ENCODE results near the gene FBXL4. TPM values are rescaled to one million over a fixed set of nuclear protein-coding genes. Genes with fewer than 3 reads are reported as not detected.
A peak's percentile ranks its signal among the peaks of the same experiment; 100 is the strongest.

FBXL4 gene
- total and polyA plus RNA-seq, 8 donors, result 2.6 to 16.9 (median 11.1) TPM

DNA sequence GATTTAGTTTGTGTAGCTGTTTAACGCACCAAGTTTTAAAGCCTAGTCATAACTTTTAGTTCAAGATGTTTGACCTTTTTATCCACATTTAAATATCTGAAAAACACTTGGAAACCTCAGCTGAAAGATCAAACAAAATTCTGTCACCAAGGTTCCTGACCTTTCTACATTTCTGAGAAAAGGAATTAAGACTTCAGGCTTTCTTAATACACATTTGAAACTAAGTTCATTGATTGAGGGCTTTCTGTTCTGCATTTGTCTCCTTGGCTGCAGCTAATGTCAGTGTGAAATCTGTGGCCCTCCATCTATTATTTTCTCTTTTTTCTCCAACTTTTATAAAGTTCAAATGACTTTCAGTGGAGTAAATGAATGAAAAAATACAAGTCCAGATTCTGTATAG lies 22.7 kb upstream of the FBXL4 start:
- H3K27me3 ChIP-seq, result no peaks in the 10 kb centered on the region
- TF ChIP-seq, protein P1, sequence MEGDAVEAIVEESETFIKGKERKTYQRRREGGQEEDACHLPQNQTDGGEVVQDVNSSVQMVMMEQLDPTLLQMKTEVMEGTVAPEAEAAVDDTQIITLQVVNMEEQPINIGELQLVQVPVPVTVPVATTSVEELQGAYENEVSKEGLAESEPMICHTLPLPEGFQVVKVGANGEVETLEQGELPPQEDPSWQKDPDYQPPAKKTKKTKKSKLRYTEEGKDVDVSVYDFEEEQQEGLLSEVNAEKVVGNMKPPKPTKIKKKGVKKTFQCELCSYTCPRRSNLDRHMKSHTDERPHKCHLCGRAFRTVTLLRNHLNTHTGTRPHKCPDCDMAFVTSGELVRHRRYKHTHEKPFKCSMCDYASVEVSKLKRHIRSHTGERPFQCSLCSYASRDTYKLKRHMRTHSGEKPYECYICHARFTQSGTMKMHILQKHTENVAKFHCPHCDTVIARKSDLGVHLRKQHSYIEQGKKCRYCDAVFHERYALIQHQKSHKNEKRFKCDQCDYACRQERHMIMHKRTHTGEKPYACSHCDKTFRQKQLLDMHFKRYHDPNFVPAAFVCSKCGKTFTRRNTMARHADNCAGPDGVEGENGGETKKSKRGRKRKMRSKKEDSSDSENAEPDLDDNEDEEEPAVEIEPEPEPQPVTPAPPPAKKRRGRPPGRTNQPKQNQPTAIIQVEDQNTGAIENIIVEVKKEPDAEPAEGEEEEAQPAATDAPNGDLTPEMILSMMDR (IDR thresholded peaks at IDR 0.05), result no peak
- intact Hi-C loops (cut with DNase I), result no loop called here
- H3K36me3 ChIP-seq, result no peaks in the 10 kb centered on the region
- WGBS, 2 donors, result 81 to 85% methylated on average over 1 of the region's 1 CpG
- H3K4me3 ChIP-seq, result no peak overlapping the region
- H3K9me3 ChIP-seq, result no peaks in the 10 kb centered on the region
- H3K4me1 ChIP-seq, result no peaks in the 10 kb centered on the region
- no peak for ATAC-seq
- DNase-seq, result no peak
- H3K27ac ChIP-seq, result no peak overlapping the region
- FAIRE-seq, result no peak

- Histone ChIP-seq H3K9me3 (no peaks in the 10 kb centered on the region), H3K4me1 (no peaks in the 10 kb centered on the region), H3K4me3 (no peak overlapping the region), H3K27ac (no peak overlapping the region), H3K36me3 (no peaks in the 10 kb centered on the region), H3K27me3 (no peaks in the 10 kb centered on the region)
- ATAC-seq (no peak), DNase-seq (no peak), FAIRE-seq (no peak)
- WGBS, 2 donors, result 65 to 76% methylated on average over 2 of the region's 2 CpGs
- intact Hi-C loops (cut with DNase I), result no loop called here
- TF ChIP-seq, protein P1 (IDR thresholded peaks at IDR 0.05), result no peak
These were observed 19.9 kb upstream of the FBXL4 start for GRCh38 chr6:98967616-98968015.

DNA sequence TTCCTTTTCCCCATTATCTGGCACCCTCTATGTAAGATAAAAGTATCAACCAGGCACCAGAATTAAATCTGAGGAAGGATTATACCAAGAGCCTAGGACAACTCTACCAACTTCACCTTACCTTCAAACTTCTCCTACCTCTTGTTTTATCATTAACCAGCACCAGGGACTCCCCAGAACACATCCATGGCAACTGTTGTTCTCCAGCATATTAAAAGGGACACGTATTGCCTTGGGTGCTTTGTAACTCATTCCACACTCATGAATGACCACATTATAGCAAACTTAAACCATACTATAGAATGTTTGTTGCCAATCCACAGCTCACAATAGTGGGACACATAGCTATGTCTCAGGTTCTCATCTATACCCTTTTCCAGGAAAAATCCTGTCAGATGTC lies 11.9 kb upstream of the FBXL4 start:
- 38 to 39% methylated on average over 1 of the region's 1 CpG for WGBS, 2 donors
- Histone ChIP-seq H3K4me3 (no peak overlapping the region), H3K27me3 (no peaks in the 10 kb centered on the region), H3K9me3 (no peaks in the 10 kb centered on the region), H3K36me3 (no peaks in the 10 kb centered on the region), H3K27ac (no peak overlapping the region), H3K4me1 (no peaks in the 10 kb centered on the region)
- TF ChIP-seq, protein P1 (IDR thresholded peaks at IDR 0.05), result no peak
- DNase-seq, result no peak
- no peak for FAIRE-seq
- no peak for ATAC-seq
- intact Hi-C loops (cut with DNase I), result no loop called here

- Histone ChIP-seq H3K27ac (no peak overlapping the region), H3K36me3 (no peaks in the 10 kb centered on the region), H3K27me3 (no peaks in the 10 kb centered on the region), H3K4me3 (no peak overlapping the region), H3K4me1 (no peaks in the 10 kb centered on the region), H3K9me3 (no peaks in the 10 kb centered on the region)
- intact Hi-C loops (cut with DNase I), result no loop called here
- no peak for DNase-seq
- ATAC-seq, result no peak
- TF ChIP-seq, protein P1 (IDR thresholded peaks at IDR 0.05), result no peak
- no peak for FAIRE-seq
- 73 to 89% methylated on average over 3 of the region's 3 CpGs for WGBS, 2 donors
These were observed 11.0 kb upstream of the FBXL4 start for GRCh38 chr6:98958776-98959175.

- peak in 1 of 4 donors; percentile 50 for ATAC-seq
- TF ChIP-seq, protein P1 (IDR thresholded peaks at IDR 0.05), result no peak
- Histone ChIP-seq H3K27ac (no peak overlapping the region), H3K36me3 (no peaks in the 10 kb centered on the region), H3K4me1 (no peaks in the 10 kb centered on the region), H3K27me3 (no peaks in the 10 kb centered on the region), H3K9me3 (no peaks in the 10 kb centered on the region), H3K4me3 (no peak overlapping the region)
- intact Hi-C loops (cut with DNase I), result no loop called here
- no peak for DNase-seq
- no peak for FAIRE-seq
- 73 to 85% methylated on average over 3 of the region's 3 CpGs for WGBS, 2 donors
These were observed 9.7 kb upstream of the FBXL4 start for GRCh38 chr6:98957450-98957849.
